GM12874 (cell line): Measurements from ENCODE around the gene SBNO2.

ENCODE experiments used
- CTCF ChIP-seq: IDR thresholded peaks from 2 replicates; pipeline ENCODE4 v1.5.1; 2011; ENCODE audit warnings: low read depth, mild to moderate bottlenecking, control low read depth, low read length, moderate library complexity; ENCODE audit not compliant: insufficient read depth

SBNO2 gene

GRCh38 chr19:1156305-1156801 is 17.7 kb downstream of the SBNO2 start:
- no peak for TF ChIP-seq CTCF

GRCh38 chr19:1155352-1156304 is 18.4 kb downstream of the SBNO2 start:
- no peak for TF ChIP-seq CTCF

- no peak for TF ChIP-seq CTCF
These were observed 19.2 kb downstream of the SBNO2 start for GRCh38 chr19:1154731-1155351.

GRCh38 chr19:1153891-1154730 is 20.0 kb downstream of the SBNO2 start:
- TF ChIP-seq CTCF = no peak

GRCh38 chr19:1151917-1152587 is 22.0 kb downstream of the SBNO2 start:
- no peak for TF ChIP-seq CTCF

GRCh38 chr19:1151037-1151724 is 22.9 kb downstream of the SBNO2 start:
- no peak for TF ChIP-seq CTCF
